HG02763 (cell line): ENCODE results near the gene POLDIP3.
"Not testable (repeated sequence)": the region's sequence is repeated elsewhere in the genome, so short reads cannot be mapped to it uniquely, and the experiment has no call there.

ENCODE experiments used
- ATAC-seq: cut with Tn5 transposase; IDR thresholded peaks from one replicate; pipeline ENCODE4 v1.9.1; 2021; ENCODE audit warnings: mild to moderate bottlenecking, moderate library complexity; ENCODE audit not compliant: unreplicated experiment

Gene POLDIP3

DNA sequence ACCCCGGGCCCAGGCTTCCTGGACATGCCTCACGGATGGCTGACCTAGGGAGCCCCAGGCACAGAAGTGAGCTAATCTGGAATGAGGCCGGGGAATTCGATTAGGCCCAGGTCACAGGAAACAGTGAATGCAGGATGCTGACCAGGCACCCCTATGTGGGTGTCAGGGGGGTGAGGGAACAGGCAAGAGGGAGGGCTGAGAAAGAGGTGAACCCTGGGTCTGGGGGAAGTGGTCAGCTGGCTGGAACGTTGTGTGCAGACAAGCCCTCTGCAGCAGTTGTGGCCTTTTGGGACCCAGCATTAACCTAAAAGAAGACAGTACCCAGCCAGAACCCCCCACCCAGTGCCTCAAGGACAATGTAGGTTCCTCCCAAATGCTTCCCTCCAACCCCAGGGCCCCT is 52.8 kb downstream of the POLDIP3 start:
- ATAC-seq, result no peak

DNA sequence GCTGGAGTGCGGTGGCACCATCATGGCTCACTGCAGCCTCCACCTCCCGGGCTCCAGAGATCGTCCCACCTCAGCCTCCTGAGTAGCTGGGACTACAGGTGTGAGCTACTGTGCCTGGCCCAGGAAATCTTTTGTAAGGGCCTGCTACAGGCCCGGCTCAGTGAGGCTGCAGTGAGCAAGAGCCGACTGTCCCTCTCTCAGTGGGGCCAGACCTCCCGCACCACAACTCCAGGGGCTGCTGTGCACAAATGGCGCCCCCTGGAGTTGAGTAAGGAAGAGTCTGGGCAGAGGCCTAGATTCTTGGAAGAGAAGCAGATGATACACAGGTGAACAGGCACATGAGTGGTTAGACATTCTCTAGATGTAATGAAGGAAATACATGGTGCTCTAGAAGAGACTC is 53.9 kb downstream of the POLDIP3 start:
- ATAC-seq, result no peak

DNA sequence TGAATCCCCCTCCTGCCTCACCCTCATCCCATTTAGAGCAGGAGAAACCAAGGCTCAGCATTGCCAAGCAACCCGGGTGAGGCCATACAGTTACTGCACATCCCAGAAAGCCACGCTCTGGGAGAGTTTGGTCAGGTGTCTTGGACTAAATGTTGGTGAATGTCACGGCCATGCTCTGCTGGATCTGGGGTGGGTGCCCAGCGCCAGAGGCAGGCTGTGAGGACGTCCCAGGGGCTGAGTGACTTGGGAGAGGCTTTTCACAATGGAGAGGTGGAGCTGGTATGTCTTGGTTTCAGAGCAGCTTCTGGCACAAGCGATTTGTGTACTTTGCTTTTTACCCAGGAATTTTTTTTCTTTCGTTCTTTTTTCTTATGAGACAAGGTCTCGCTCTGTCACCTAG is 54.3 kb downstream of the POLDIP3 start:
- ATAC-seq, result no peak

DNA sequence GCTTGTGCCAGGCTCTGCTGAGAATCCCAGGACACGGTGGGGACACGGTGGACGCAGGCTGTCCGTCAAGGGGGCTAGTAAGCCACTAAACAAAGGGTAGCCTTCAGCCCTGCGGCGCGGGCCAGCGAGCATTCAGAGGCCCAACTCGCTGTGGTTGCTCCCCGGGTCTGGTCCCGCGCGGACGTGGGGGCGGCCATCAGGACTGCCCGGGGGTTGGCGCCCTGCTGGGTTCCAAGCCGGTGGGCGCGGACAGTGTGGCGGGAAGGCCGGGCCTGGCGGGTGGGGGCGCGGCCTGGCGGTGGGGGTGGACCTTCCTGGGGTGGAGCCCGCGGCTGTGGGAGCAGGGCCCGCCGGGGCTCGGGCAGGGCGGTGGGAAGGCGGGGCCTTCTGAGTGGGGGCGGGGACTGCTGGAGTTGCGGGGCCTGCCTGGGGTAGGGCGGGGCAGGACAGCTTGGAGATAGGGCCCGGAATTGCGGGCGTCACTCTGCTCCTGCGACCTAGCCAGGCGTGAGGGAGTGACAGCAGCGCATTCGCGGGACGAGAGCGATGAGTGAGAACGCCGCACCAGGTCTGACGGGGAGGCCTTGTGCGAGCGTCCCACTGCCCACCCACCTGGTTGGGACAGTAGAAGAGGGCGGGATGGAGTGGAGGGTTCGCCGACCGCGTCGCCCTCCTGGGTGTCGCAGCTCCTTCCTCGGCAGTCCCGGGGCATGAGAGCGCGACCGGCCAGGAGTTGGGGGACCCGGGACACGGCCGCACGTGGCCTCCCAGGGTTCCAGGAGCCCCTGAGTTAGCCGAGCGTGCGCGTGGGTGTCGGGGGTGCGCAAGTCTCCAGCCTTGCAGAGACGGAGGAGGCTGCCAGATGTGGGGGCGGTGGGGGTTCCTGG is 61.0 kb downstream of the POLDIP3 start, which contains the start of gene SERHL2:
TSS of gene SERHL2 (plus strand) at position 482 of the 887 bp plus-strand sequence. CDS start at position 547, 65 bp downstream.
- ATAC-seq, result peak; percentile 79

DNA sequence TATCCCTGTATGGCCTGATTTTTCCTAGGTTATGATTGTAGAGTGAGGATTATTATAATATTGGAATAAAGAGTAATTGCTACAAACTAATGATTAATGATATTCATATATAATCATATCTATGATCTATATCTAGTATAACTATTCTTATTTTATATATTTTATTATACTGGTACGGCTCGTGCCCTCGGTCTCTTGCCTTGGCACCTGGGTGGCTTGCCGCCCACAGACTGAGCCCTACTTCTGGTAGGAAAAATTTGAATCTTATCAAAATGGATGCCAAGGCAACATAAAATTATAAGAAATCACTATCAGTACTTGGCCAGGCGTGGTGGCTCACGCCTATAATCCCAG is 62.4 kb downstream of the POLDIP3 start:
- ATAC-seq, result not testable (repeated sequence)

DNA sequence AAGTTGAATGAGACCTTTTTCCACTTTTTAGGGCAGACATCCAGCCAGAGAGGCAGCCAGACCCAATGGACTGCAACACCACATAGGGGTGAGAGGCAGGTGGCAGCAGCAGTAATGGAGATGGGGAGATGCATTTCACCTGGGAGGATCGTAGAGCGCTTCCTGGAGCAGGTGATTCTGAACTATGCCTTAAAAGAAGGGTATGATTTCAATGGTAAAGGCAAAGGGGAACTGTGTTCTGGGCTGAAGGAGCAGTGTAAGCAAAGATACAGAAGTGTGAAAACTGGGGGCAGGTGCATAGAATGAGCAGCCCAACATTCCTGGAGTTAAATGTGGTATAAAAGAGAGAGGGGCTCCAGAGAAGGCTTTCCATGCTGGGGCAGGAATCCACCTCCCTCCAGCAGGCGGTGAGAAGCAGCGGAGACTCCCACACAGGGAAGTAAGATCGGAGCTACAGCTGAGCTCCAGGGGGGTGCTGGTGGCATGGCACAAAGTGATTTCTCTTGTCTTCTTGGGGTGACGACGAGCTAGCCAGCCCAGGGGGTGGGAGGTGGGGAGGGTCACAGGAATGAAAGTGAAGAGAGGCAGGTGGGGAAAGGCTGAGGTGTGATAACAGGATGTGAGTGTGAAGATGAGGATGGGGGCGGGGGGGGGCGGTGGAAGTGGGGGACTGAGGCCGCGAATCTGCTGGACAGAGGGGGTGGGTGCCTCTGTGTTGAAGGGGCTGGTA is 65.2 kb downstream of the POLDIP3 start:
- no peak for ATAC-seq

DNA sequence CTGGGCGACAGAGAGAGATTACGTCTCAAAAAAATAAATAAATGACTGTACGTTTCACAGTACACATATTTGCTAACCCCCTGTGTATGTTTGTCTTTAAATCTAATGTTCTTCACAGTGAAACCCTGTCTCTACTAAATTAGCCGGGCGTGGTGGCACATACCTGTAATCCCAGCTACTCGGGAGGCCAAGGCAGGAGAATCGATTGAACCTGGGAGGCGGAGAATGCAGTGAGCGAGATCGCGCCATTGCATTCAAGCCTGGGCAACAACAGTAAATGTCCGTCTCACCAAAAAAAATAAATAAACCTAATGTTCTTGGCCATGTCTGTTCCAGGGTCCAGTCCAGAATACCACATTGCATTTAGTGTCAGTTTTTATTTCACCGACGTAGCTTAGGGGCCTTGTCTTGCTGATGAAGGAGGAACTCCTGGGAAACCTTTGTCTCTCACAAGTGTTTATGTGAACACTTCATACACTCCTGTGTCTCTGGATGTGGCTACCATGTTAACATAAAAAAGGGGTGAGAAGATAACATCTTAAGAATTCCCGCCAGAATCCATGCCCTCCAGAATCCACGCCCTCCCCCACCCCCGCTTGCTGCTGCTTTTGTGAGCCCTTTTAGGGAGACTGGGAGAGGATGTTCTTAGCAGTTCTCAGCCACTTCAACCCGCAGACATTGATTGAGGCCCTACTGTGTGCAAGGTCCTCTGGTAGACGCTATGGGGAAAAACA is 65.9 kb downstream of the POLDIP3 start:
- no peak for ATAC-seq

DNA sequence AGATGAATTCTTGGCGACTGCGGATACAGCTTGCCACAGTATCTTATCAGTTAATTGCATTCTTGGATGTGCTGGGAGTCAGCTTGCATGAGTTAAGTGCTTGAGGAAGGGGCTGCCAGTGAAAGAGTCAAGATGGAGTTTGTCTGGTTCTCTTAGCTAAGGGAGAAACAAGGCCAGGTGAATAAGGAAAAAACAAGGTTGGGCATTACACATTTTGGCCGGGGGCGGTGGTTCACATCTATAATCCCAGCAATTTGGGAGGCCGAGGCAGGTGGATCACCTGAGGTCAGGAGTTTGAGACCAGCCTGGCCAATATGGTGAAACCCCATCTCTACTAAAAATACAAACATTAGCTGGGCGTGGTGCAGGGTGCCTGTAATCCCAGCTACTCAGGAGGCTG is 66.6 kb downstream of the POLDIP3 start:
- not testable (repeated sequence) for ATAC-seq

DNA sequence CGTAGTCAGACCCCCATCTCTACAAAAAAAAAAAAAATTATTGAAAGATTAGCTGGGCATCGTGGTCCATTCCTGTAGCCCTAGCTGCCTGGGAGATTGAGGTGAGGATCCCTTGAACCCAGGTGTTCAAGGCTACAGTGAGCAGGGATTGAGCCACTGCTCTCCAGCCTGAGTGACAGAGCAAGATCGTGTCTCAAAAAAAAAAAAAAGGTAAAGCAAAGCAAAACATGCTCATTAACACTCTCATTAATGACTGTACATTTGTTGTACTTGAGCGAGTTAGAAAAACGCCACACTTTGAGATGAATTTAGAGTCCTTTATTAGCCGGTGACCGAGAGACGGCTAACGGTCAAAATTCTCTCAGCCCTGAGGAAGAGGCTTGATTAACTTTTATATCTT is 67.1 kb downstream of the POLDIP3 start:
- ATAC-seq, result no peak

DNA sequence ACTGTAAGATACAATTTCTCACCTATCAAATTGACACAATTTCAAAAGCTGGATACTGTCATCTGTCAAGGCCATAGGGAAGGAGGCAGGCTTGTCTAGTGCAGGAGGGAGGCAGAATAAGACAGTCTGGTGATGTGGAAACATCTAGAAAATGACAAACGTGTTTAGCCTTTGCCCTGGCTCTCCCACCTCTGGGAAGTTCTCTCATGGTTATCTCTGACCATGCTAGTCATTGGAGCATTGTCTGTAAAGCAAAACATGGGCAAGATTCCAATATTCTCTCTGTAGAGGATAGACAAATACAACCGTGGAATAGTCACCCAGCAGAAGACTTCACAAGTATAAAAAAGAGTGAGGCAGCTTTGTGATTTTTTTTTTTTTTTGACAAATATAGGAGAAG is 70.0 kb downstream of the POLDIP3 start:
- no peak for ATAC-seq

DNA sequence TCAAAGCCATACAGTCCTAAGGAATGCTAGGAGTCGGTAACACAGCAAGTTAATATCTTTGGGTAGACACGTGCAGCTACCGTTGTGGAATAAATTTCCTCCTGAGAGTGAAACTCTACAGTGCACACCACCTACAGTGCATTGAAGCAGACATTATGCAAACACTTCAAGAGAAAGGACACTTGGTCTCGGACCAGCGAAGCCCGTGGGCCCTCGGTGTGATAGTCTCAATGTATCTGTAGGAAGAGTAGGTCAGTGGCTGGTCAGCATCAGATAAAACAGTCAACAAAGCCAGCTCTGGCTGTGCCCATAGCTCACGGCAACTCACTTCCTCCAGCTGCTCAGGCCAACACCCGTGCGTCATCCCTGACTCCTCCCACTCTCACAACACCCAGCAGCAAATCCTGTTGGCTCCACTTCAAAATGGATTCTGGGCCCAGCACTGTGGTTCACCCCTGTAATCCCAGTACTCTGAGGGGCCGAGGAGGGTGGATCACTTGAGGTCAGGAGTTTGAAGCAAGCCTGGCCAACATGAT is 75.4 kb downstream of the POLDIP3 start:
- ATAC-seq, result not testable (repeated sequence)

DNA sequence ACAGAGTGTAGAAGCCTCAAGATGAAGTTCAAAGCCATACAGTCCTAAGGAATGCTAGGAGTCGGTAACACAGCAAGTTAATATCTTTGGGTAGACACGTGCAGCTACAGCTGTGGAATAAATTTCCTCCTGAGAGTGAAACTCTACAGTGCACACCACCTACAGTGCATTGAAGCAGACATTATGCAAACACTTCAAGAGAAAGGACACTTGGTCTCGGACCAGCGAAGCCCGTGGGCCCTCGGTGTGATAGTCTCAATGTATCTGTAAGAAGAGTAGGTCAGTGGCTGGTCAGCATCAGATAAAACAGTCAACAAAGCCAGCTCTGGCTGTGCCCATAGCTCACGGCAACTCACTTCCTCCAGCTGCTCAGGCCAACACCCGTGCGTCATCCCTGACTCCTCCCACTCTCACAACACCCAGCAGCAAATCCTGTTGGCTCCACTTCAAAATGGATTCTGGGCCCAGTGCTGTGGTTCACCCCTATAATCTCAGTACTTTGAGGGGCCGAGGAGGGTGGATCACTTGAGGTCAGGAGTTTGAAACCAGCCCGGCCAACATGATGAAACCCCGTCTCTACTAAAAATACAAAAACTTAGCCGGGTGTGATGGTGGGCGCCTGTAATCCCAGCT is 77.4 kb downstream of the POLDIP3 start:
- peak; percentile 40 for ATAC-seq

DNA sequence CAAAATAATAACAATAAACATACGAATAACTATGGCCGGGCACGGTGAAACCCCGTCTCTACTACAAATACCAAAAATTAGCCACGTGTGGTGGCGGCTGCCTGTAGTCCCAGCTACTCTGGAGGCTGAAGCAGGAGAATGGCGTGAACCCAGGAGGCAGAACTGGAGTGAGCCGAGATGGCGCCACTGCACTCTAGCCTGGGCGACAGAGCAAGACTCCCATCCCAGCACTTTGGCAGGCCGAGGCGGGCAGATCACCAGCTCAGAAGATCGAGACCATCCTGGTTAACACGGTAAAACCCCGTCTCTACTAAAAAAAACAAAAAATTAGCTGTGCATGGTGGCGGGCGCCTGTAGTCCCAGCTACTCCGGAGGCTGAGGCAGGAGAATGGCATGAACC is 78.0 kb downstream of the POLDIP3 start:
- not testable (repeated sequence) for ATAC-seq

DNA sequence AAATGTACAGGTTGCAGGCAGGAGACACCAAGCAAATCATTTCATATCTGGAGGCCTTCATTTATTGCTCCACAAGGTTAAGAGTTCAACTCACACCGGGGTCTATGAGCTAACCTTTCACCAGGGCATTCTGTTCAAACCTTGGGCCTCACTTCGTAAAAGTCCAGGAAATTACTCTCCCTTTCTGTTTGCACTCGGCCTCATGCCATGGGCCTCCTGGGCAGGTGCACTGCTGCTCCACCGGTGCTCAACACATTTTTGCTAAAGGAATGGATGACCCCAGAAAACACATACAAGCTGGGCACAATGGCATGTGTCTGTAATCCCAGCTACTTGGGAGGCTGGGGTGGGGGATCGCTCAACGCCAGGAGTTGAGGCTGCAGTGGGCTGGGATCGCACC is 78.5 kb downstream of the POLDIP3 start:
- ATAC-seq, result no peak

DNA sequence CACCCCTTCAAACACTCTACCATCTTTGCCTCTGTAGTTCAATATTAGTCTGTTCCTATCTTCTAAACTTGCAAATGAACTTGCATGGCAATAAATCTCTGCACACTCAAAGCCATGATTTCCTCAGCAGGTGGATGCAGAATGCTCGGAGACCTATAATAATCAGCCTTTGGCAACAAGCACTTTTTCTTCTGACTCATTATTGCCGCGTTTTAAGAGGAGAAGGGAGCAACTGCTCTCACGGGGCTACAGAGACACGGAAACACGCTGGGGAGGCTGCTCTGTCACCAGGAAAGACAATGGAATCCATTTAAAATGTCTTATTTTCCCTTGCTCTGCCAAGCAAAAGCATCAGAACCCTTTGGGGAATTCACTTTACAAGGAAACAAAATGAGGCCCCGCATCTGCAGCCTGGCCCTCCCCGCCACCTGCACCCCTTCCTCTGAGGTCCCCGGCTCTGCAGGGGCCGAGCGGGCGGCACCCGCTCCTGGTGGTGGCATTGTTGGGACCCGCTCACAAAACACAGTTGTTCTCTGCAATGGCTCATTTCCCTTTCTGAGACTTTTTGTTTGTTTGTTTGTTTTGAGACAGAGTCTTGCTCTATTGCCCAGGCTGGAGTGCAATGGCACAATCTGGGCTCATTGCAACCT is 79.5 kb downstream of the POLDIP3 start:
- not testable (repeated sequence) for ATAC-seq
